ENCODE measurements around the gene GET4.
"Not testable (repeated sequence)": the region's sequence is repeated elsewhere in the genome, so short reads cannot be mapped to it uniquely, and the experiment has no call there.

Gene GET4

DNA sequence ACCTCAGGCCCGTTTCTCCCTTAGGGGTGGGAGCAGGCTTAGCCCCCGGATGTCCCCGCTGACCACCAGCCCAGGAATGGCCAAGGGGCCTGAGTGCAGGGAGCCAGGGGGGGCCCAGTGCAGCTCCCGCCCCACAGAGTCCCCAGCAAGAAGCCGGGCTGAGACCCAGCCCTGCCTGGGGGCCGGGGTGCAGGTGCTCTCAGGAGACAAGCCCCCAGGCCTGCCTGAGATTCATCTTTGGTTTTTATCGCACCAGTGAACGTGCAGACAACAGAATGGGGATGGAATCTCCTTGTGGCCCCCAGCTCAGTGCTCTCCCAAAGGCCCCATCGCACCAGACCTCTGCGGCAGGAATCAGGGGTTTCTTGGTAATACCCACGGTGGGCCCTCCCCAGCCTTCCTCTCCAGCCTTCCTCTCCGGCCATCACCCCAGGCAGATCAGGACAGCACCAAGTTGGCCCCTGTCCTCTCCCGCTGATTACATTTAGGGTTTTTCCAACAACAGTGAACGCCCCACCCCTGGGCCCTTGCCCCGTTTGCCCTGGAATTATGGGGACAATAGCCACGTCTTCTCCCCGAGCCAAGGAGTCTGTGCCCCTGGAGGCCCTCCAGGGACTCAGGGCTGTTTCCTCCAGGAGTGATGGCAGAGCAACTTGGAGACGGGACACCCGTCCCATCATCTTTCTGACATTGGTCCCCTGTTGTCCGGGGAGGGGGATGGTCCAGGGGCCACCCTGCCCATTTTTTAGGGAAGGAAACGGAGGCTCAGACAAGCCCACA is 55.7 kb downstream of the GET4 start:
- DNase-seq, result no peak

DNA sequence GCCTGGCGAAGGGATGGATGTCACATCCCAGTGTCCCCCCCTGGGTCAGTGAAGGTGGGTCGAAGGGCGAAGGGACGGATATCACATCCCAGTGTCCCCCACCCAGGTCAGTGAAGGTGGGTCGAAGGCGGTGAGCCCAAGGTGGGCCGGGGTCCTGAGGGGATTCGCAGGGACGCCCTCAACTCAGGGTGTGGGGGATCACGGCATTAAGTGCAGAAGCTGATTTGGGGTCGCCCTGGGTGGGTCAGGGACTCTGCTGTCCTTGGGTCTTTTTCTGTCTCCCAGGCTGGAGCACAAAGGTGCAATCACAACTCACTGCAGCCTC is 56.3 kb downstream of the GET4 start:
- no peak for DNase-seq

DNA sequence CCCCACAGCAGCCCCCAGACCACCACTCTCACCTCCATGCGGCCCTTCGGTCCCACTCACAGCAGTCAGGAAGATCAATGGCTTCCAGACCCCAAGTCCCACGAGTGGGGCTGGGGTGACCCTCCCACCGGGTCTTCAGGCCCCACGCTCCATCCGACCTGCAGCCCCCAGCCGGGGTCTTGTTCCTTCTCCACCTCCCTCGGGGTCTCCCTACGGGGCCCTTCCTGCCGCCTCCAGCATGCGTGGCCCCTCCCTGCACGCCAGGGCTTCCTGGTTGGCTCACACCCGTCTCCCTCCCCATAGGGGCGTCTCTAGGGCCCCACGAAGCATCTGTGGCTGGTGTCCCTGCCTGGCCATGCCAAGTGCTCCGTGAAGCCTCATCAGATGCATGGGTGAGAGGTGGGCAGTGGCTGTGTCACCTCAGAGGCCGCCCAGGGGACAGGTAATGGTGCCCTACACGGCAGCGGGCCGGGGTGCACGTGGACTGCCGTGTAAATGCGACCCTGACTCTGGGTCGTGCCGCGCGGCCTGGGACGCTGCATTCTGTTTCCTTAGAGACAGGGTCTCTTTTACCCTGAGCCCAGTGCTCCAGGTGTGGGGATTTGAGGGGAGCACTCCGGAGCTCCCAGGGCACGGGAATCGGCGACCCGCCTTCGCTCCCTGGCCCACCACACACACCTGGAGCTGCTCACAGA is 58.3 kb downstream of the GET4 start:
- DNase-seq, result no peak

DNA sequence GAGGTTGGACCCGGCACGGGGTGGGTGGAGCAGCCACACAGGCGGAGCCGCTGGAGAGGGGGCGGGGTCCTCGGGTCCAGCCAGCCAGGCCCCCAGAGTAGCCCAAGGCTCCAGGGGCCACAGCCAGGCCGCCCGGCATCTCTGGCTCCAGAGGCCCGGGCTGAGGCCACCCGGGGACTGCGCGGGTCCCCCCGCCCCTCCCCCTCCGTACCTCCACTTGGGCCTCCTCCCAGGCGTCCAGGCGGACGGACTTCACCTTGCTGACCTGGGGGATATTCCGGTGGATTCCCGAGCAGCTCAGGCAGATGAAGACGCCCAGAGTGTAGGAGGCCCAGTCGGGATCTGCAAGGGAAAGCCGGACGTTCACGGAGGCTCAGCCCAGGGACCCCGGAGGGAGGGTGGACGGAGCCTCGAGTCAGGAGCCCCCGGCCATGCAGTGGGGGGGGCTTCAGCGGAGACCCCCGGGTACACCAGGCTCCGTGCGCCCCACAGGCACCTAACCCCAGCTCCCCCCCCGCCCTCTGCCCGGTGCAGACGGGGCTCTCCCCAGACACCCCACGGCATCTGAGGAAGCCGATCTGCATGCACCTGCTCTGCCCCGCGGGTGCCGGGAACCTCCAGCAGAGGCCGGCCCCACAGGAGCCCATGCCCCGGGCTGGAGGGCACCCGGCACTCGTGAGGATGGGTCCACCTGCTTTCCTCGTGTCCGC is 59.0 kb downstream of the GET4 start:
- DNase-seq, result no peak

DNA sequence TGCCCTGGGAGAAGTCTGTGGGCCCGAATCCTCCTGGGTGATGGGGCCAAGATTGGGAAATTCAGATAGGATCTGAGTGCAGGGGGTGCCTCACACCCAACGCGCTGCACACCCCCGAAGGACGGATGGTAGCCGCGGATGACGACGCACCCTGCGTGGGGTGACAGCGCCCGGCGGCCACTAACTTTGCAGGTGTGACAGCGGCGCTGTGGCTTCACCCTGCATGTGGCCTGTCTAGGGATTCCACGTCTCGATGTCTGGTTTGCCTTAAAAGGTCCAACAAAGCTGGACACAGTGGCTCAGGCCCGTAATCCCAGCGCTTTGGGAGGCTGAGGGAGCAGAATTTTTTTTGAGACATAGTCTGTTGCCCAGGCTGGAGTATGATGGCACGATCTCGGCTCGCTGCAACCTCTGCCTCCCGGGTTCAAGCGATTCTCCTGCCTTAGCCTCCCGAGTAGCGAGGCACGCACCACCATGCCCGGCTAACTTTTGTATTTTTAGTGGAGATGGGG is 59.6 kb downstream of the GET4 start:
- DNase-seq, result no peak

DNA sequence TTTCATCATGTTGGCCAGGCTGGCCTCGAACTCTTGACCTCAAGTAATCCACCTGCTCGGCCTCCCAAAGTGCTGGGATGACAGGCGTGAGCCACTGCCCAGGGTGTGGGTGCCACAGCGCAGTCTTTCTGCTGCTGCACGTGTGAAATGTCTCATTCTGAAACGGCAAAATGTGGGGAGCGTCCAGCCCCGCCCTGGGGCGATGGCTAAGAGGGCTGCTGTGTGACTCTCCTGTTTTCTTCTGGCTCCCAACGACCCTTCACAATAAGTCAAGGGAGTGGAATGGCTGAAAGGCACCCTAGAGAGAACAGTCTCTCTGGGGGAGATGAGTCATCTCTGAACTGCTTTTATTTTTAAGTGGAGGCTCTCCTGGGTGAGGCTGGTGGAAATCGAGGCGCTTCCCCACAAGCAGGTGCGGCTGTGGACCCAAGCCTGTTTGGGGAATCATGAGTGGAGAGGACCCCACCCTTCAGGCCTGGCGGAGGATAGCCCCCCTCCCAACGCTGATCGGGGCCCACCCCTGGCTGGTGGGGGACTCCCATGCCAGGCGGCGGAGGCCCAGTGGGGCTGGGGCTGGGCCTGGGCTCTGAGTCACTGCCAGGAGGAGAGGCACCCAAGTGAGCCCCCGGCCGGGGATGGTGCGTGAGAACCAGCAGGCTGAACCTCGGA is 60.2 kb downstream of the GET4 start:
- DNase-seq, result peak; percentile 53

DNA sequence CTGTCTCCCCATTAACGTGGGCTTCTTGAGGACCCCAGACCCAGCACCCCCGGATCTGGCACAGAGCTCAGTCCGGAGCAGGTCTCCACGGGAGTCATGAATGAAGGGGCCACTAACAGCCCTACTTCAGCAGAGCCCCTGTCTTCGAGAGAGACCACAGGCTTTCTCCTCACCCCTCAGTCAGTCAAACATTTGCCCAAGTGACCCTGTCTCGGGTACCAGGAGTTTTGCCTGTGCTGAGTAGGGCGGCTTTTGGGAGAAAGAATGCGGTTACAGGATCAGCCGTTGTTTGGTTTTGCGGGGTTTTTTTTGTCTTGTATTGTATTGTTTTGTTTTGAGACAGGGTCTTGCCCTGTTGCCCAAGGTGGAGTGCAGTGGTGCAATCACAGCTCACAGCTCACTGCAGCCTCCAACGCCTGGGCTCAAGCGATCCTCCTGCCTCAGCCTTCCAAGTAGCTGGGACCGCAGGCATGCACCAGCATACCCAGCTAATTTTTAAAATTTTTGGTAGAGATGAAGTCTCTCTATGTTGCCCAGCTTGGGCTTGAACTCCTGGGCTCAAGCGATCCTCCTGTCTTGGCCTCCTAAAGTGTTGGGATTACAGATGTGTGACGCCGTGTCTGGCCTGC is 61.6 kb downstream of the GET4 start:
- no peak for DNase-seq

DNA sequence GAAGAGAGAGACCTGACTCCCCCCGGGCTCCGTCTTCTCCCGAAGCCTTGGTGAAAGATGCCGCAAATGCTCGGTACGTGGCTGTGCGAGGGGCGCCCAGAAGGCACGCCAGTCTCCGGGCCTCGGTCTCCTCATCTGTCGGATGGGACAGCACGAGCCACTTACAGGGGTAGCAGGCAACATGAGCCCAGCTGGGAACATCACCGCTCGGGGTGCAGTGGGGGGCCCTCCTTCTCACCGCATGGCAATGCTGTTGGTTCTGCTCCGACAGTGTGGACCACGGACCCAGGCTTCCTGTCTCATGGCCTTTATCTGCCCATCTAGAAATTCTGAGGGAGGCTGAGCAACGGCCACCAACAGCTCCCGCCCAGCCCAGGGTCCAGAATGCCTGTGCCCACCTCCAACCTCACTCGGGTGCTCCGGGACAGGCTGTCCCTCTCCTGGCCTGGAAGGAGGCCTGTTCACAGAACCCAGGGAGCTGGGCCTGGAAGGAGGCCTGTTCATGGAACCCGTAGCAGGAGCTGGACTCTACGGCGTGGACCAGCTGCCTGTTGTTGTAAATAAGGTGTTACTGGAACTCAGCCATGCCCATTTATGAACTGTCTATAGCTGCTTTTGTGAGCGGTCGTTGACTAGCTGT is 62.3 kb downstream of the GET4 start:
- DNase-seq, result no peak

DNA sequence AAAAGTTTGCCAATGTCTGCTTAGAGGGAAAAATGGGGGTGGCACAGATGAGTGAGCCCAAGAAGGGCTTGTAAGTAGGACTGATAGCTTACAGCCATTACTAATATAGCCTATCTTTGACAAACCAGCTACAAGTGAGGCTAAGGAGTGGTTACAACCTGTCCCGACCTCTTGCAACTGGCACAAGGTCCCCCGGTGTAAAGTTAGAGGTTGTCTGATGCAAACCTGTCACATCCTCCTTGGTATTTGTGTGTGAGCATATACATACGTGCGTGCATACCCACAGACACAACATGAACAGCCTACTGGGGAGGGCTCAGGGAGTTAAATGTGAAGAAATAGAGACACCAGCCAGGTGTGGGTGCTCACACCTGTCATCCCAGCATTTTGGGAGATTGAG is 63.5 kb downstream of the GET4 start:
- DNase-seq, result no peak

DNA sequence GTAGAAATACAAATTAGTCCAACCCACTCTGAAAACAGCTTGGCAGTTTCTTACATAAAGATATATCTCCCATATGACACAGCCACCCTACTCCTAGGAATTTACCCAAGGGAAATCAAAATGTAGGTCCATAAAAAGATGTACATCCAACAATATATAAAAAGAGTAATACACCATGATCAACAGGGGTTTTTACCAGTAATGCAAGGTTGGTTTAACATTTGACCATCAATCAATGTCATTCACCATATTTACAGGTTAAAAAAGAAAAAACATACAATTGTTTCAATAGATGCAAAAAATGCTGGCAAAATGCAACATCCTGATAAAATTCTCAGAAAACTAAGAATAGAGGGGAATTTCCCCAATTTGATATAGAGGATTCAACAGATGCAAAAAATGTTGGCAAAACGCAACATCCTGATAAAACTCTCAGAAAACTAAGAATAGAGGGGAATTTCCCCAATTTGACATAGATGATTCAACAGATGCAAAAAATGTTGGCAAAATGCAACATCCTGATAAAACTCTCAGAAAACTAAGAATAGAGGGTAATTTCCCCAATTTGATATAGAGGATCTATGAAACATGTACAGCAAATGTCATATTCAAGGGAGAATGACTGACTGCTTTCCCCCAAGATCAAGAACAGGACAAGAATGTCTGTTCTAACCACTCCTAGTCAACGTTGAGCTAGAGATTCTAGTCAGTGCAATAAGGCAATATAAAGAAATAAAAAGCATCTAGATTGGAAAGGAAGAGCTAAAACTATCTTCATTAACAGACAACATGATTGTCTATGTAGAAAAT is 64.5 kb downstream of the GET4 start:
- DNase-seq, result no peak

DNA sequence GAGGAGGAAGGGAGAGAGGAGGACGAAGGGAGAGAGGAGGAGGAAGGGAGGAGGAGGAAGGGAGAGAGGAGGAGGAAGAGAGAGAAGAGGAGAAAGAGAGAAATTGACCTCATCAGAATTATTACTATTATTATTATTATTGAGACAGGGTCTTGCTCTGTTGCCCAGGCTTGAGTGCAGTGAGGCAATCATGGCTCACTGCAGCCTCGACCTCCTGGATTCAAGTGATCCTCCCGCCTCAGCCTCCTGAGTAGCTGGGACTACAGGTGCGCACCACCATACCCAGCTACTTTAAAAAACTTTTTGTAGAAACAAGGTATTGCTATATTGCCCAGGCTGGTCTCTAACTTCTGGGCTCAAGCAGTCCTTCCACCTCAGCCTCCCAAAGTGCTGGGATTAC is 67.4 kb downstream of the GET4 start:
- DNase-seq, result not testable (repeated sequence)

DNA sequence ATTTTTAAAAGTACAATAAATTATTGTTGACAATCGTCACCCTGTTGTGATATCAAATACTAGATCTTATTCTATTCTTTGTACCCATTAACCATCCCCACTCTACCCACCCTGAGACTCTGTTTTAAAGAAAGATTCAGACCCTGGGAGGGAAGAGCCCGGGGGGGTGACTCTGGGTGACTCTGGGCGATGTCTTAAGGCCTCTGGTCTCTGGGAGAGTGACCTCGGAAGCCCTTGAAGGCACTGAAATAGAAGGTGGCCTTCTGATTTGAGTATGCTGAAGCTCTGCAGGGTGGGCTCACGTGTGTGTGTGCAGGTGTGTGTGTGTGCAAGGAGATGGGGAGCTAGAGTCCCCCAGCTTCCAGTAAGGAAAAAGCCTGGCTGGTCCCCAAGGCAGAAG is 68.4 kb downstream of the GET4 start:
- DNase-seq, result no peak

DNA sequence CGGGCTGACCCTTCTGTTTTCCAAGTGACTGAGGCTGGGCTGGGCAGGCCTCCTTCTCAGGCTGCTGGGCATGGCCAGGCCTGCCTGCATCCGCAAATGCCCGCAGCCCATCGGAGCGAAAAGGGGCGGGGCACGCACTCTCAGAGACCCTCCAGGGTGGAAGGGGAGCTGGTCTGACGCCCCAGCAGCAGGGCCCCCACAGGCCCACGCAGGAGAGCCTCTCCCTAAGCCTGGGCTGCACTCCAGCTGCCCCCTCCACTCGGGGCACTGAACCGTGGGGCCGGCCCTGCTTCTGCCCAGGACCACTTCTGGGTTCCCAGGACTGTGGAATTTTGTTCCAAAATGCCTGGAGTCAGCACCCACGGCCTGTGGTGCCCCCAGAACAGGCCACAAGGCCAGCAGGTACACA is 68.8 kb downstream of the GET4 start:
- DNase-seq, result no peak

DNA sequence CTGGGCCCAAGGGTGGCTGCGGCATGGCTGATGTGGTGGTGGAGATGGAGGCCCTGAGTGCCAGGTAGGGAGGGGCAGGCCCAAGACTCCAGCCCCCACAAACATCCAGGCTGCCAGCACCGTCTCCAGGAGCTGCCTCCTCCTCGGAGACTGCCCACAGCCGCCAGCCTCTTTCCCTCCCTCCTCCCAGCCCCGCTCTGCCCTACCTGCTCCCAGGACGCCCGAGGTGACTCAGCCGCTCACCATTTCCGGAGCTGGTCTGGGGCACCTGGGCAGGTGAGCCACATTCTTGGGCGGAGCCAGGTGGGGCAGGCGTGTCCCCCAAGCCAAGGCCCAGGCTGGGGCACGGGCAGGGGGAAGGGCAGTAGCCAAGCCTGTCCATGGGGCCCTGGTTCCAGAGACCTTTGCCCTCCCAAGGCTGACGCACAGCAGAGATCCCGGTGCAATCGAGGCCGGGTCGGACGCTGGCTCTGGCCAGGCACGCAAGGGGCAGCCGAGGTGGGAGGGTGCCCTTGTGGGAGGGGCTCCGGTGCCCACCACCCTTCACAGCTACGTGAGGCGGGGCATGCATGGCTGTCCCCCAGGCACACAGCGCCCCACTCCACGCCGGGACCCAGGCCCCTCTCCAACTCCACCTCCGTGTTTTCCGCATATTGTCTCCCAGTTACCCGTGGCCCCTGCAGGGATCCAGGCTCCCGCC is 69.4 kb downstream of the GET4 start:
- no peak for DNase-seq
